Progenitor cell of endocrine pancreas (in vitro differentiated cells): Measurements from ENCODE around the gene CTNNA3. TPM values are rescaled to one million over a fixed set of nuclear protein-coding genes. Genes with fewer than 3 reads are reported as not detected.

Experiments
- DNase-seq: peaks from one replicate; pipeline ENCODE4 v3.0.0; 2021; ENCODE audit warnings: low spot score; ENCODE audit not compliant: unreplicated experiment
- H3K27ac Mint-ChIP-seq: 2 replicates; pipeline ENCODE4 v1.8.0; 2021; ENCODE audit warnings: mild to moderate bottlenecking, moderate library complexity, mixed read lengths
- H3K27me3 Mint-ChIP-seq: 2 replicates; pipeline ENCODE4 v1.8.0; 2021; ENCODE audit warnings: mixed read lengths
- H3K36me3 Mint-ChIP-seq: 2 replicates; pipeline ENCODE4 v1.8.0; 2022; ENCODE audit warnings: mixed read lengths; ENCODE audit not compliant: insufficient read depth
- H3K4me1 Mint-ChIP-seq: 2 replicates; pipeline ENCODE4 v1.8.0; 2021; ENCODE audit warnings: low read depth, mixed read lengths
- H3K4me3 Mint-ChIP-seq: 2 replicates; pipeline ENCODE4 v1.8.0; 2021; ENCODE audit warnings: low read depth, mild to moderate bottlenecking, moderate library complexity, mixed read lengths
- H3K9me3 Mint-ChIP-seq: 2 replicates; pipeline ENCODE4 v1.8.0; 2021; ENCODE audit warnings: low read depth, mixed read lengths
- total RNA-seq: library from RNA; stranded (reverse); gene quantifications from 2 replicates; pipeline ENCODE4 v1.2.1, GENCODE V29; 2021
- TF ChIP-seq, protein P1 (sequence below): fragments of 200-600 bp; sonication (generic); IDR thresholded peaks from one replicate; pipeline ENCODE4 v1.5.0; 2021; ENCODE audit warnings: antibody characterized with exemption, mild to moderate bottlenecking; ENCODE audit not compliant: unreplicated experiment

CTNNA3 gene
- total RNA-seq, 1 donor from 2014 or later: 1.7 TPM

GRCh38 chr10:66941491-66941890, 754.5 kb downstream of the CTNNA3 start:
- TF ChIP-seq, protein P1, sequence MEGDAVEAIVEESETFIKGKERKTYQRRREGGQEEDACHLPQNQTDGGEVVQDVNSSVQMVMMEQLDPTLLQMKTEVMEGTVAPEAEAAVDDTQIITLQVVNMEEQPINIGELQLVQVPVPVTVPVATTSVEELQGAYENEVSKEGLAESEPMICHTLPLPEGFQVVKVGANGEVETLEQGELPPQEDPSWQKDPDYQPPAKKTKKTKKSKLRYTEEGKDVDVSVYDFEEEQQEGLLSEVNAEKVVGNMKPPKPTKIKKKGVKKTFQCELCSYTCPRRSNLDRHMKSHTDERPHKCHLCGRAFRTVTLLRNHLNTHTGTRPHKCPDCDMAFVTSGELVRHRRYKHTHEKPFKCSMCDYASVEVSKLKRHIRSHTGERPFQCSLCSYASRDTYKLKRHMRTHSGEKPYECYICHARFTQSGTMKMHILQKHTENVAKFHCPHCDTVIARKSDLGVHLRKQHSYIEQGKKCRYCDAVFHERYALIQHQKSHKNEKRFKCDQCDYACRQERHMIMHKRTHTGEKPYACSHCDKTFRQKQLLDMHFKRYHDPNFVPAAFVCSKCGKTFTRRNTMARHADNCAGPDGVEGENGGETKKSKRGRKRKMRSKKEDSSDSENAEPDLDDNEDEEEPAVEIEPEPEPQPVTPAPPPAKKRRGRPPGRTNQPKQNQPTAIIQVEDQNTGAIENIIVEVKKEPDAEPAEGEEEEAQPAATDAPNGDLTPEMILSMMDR: no peak
- Mint-ChIP-seq H3K4me3 (no peak overlapping the region), H3K27ac (no peak overlapping the region), H3K36me3 (no peaks in the 10 kb centered on the region), H3K9me3 (no peaks in the 10 kb centered on the region), H3K27me3 (no peaks in the 10 kb centered on the region), H3K4me1 (peaks cover 3% of the 10 kb centered on the region)
- DNase-seq: no peak

DNA sequence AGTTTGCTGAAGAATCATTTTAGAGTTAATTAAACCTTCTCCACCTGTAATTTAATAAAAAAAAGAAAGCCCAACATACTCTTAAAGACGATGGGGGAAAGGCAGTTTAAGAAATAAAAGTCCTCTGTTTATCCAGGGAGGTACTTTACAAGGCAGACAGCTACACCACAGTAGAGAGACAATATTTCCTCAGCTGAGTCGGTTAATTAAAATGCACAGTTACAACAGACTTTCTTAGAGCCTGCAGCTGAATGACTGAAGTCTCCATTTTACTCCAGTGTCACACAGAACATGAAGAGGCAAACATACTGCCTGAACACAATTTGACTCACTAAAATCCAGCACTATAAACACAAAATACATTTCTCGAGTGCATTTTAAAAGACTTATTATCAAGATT, 755.0 kb downstream of the CTNNA3 start:
- H3K9me3 Mint-ChIP-seq: no peaks in the 10 kb centered on the region
- DNase-seq: no peak
- H3K36me3 Mint-ChIP-seq: no peaks in the 10 kb centered on the region
- TF ChIP-seq, protein P1: no peak
- no peaks in the 10 kb centered on the region for H3K27me3 Mint-ChIP-seq
- peaks cover 3% of the 10 kb centered on the region for H3K4me1 Mint-ChIP-seq
- H3K27ac Mint-ChIP-seq: no peak overlapping the region
- H3K4me3 Mint-ChIP-seq: no peak overlapping the region

DNA sequence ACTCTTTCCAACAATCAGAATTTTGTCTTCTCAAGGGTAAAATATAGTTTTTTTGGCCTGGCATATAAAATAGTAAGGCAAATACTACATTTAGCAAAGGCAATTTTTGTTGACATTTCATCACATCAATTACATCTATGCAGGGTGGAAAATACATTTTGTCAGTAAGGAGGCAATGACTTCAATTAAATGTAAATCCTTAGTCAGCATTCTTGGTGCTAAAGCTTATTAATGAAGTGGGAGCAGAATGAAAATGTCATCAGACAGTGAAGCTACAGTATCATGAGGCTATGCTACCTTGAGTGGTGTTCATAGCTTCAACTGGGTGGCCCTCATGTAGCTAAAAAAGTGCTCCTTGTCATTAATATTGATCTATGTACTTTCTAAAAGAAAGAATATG, 761.3 kb downstream of the CTNNA3 start:
- DNase-seq: no peak
- no peak overlapping the region for H3K27ac Mint-ChIP-seq
- H3K4me3 Mint-ChIP-seq: no peak overlapping the region
- TF ChIP-seq, protein P1: no peak
- H3K36me3 Mint-ChIP-seq: no peaks in the 10 kb centered on the region
- H3K4me1 Mint-ChIP-seq: peaks cover 3% of the 10 kb centered on the region
- H3K9me3 Mint-ChIP-seq: no peaks in the 10 kb centered on the region
- H3K27me3 Mint-ChIP-seq: peaks cover 2% of the 10 kb centered on the region

DNA sequence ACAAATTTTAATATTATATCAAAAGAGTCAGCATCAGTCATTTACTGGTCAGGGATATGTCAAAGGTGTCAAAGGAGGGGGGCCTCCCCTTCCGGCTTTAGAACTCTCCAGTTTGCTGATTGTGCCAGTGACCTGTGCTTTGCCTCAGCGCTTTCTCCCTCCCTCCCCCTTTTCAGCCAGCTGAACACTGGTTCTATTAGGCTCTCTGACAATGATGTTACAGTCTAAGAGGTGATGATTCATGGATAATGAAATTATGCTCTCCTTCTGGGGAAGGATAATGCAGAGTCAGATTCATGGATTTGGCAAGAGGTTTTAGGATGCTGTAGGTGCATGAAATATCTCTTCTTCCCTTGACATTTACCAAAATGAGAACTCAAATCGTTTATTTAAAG, 764.0 kb downstream of the CTNNA3 start:
- TF ChIP-seq, protein P1: no peak
- H3K4me3 Mint-ChIP-seq: no peak overlapping the region
- H3K27ac Mint-ChIP-seq: no peak overlapping the region
- H3K9me3 Mint-ChIP-seq: no peaks in the 10 kb centered on the region
- no peaks in the 10 kb centered on the region for H3K36me3 Mint-ChIP-seq
- peaks cover 7% of the 10 kb centered on the region for H3K4me1 Mint-ChIP-seq
- peaks cover 30% of the 10 kb centered on the region for H3K27me3 Mint-ChIP-seq
- DNase-seq: no peak

DNA sequence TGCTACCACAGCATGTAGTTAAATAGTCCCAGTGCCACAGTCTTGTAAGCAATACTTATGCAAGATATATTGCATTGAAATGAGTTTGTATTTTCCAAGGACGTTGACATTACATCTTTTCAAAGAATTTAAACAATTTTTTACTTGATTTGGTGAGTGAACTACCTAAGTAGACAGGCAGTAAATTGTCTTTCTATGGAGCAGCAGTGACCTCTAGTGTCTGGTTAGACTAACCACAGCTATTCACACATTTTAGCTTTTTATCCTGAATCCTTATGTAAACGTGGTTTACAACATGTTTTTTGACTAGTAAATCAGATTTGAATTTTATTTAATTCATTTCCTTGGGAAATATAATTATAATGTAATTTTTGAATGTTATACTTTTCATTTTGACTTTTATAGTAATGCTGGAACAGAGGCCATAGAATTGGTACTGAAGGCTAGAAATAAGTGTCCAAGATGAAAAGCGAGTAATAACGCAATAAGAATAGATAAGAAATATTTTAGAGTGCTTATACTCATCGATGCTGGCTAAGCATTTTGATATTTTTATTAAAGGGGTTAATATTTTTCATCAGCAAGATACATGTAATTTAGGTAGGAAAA, 764.6 kb downstream of the CTNNA3 start:
- Mint-ChIP-seq H3K4me3 (no peak overlapping the region), H3K27me3 (peaks cover 35% of the 10 kb centered on the region), H3K9me3 (no peaks in the 10 kb centered on the region), H3K4me1 (peaks cover 7% of the 10 kb centered on the region), H3K27ac (no peak overlapping the region), H3K36me3 (no peaks in the 10 kb centered on the region)
- TF ChIP-seq, protein P1: peak; percentile 98
- DNase-seq: no peak
